SK-N-SH treated with all-trans-retinoic acid at 6 μM for 48 hours (cell line): ENCODE results near the gene SEMA4C.

Experiments used
- ATAC-seq: fragments of 200-7000 bp; cut with Tn5 transposase; 3 replicates; pipeline ENCODE4 v1.9.1; 2020; ENCODE audit warnings: mild to moderate bottlenecking, moderate library complexity
- ARNTL ChIP-seq: fragments of 450-650 bp; formaldehyde crosslinking; IDR thresholded peaks from 2 replicates; pipeline ENCODE4 v1.5.0; 2020; ENCODE audit warnings: low read depth, mild to moderate bottlenecking, moderate library complexity, borderline replicate concordance
- BACH2 ChIP-seq: fragments of 250-450 bp; sonication (Bioruptor Pico); IDR thresholded peaks from 2 replicates; pipeline ENCODE4 v1.9.0; 2021; ENCODE audit warnings: mild to moderate bottlenecking, borderline replicate concordance
- CREB5 ChIP-seq: fragments of 250-450 bp; sonication (Bioruptor Pico); IDR thresholded peaks from 2 replicates; pipeline ENCODE4 v1.5.1; 2020; ENCODE audit warnings: low read depth, mild to moderate bottlenecking, moderate library complexity
- CSRNP3 ChIP-seq: fragments of 250-450 bp; sonication (Bioruptor Pico); IDR thresholded peaks from 2 replicates; pipeline ENCODE4 v1.5.1; 2021; ENCODE audit warnings: mild to moderate bottlenecking, moderate library complexity
- ISL1 ChIP-seq: fragments of 250-450 bp; sonication (Bioruptor Pico); IDR thresholded peaks from 2 replicates; pipeline ENCODE4 v2.1.2; 2022; ENCODE audit warnings: mild to moderate bottlenecking, moderate library complexity
- OSR1 ChIP-seq: fragments of 250-450 bp; sonication (Bioruptor Pico); IDR thresholded peaks from 2 replicates; pipeline ENCODE4 v1.8.0; 2022; ENCODE audit warnings: moderate library complexity, mild to moderate bottlenecking, inconsistent platforms
- POU6F1 ChIP-seq: fragments of 250-450 bp; sonication (Bioruptor Pico); IDR thresholded peaks from 2 replicates; pipeline ENCODE4 v1.8.0; 2021; ENCODE audit warnings: low read depth, mild to moderate bottlenecking, moderate library complexity, borderline replicate concordance
- PPARA ChIP-seq: fragments of 250-450 bp; sonication (Bioruptor Pico); IDR thresholded peaks from 2 replicates; pipeline ENCODE4 v1.5.0; 2020; ENCODE audit warnings: mild to moderate bottlenecking, borderline replicate concordance
- SNAI2 ChIP-seq: fragments of 250-450 bp; sonication (Bioruptor Pico); IDR thresholded peaks from 2 replicates; pipeline ENCODE4 v1.5.0; 2020; ENCODE audit warnings: mild to moderate bottlenecking, moderate library complexity
- TOX ChIP-seq: fragments of 250-450 bp; sonication (Bioruptor Pico); IDR thresholded peaks from 2 replicates; pipeline ENCODE4 v1.8.0; 2021; ENCODE audit warnings: mild to moderate bottlenecking, moderate library complexity, borderline replicate concordance
- TSHZ2 ChIP-seq: fragments of 250-450 bp; sonication (Bioruptor Pico); IDR thresholded peaks from 2 replicates; pipeline ENCODE4 v1.5.0; 2020; ENCODE audit warnings: mild to moderate bottlenecking, moderate library complexity
- ZFP3 ChIP-seq: fragments of 250-450 bp; sonication (Bioruptor Pico); IDR thresholded peaks from 2 replicates; pipeline ENCODE4 v1.5.0; 2020; ENCODE audit warnings: mild to moderate bottlenecking, moderate library complexity
- ZFP30 ChIP-seq: fragments of 450-650 bp; formaldehyde crosslinking; IDR thresholded peaks from 2 replicates; pipeline ENCODE4 v1.5.0; 2022; ENCODE audit warnings: mild to moderate bottlenecking, moderate library complexity
- ZNF565 ChIP-seq: fragments of 450-650 bp; formaldehyde crosslinking; conservative IDR thresholded peaks from 2 replicates; pipeline ENCODE4 v1.5.0; 2020; ENCODE audit warnings: low read depth, mild to moderate bottlenecking, moderate library complexity
- ZNF70 ChIP-seq: fragments of 450-650 bp; formaldehyde crosslinking; IDR thresholded peaks from 2 replicates; pipeline ENCODE4 v1.5.0; 2020; ENCODE audit warnings: mild to moderate bottlenecking, moderate library complexity
- ZNF8 ChIP-seq: fragments of 450-650 bp; formaldehyde crosslinking; IDR thresholded peaks from 2 replicates; pipeline ENCODE4 v1.5.0; 2020; ENCODE audit warnings: mild to moderate bottlenecking, moderate library complexity

SEMA4C gene

GRCh38 chr2:96903318-96903717, 33.4 kb upstream of the SEMA4C start (continued):
- TF ChIP-seq POU6F1 = no peak
- no peak for TF ChIP-seq PPARA (CRISPR knock-in tag)
- no peak for TF ChIP-seq ISL1 (CRISPR knock-in tag)

- TF ChIP-seq BACH2 (CRISPR knock-in tag) (no peak), ZNF8 (no peak), ZFP3 (no peak), OSR1 (CRISPR knock-in tag) (no peak), POU6F1 (no peak), TOX (CRISPR knock-in tag) (no peak)
- TF ChIP-seq, all 23 proteins: peak for 0
- no peak for ATAC-seq
Observed at GRCh38 chr2:96900237-96900636, 30.4 kb upstream of the SEMA4C start.

- TF ChIP-seq ZNF565 = no peak
- no peak for TF ChIP-seq SNAI2 (CRISPR knock-in tag)
- no peak for TF ChIP-seq CREB5 (CRISPR knock-in tag)
- no peak for TF ChIP-seq TOX (CRISPR knock-in tag)
- TF ChIP-seq, all 23 proteins: peak for 0
- no peak for ATAC-seq
Observed at GRCh38 chr2:96899413-96899741, 29.5 kb upstream of the SEMA4C start.

- no peak for TF ChIP-seq PPARA (CRISPR knock-in tag)
- no peak for TF ChIP-seq TSHZ2 (CRISPR knock-in tag)
- no peak for TF ChIP-seq TOX (CRISPR knock-in tag)
- TF ChIP-seq ZFP30 (CRISPR knock-in tag) = no peak
- TF ChIP-seq SNAI2 (CRISPR knock-in tag) = no peak
- no peak for TF ChIP-seq ZNF8
- no peak for TF ChIP-seq CSRNP3 (CRISPR knock-in tag)
- no peak for TF ChIP-seq POU6F1
- no peak for TF ChIP-seq BACH2 (CRISPR knock-in tag)
- no peak for TF ChIP-seq ARNTL (CRISPR knock-in tag)
- no peak for TF ChIP-seq ISL1 (CRISPR knock-in tag)
- TF ChIP-seq ZNF70 (CRISPR knock-in tag) = no peak
- no peak for TF ChIP-seq CREB5 (CRISPR knock-in tag)
- no peak for TF ChIP-seq OSR1 (CRISPR knock-in tag)
- no peak for TF ChIP-seq ZNF565
- peak; percentile 46 for ATAC-seq
Observed at GRCh38 chr2:96898641-96899412, 28.9 kb upstream of the SEMA4C start.
